H1 (cell line): Measurements from ENCODE around the gene KCNE4. TPM values are rescaled to one million over a fixed set of nuclear protein-coding genes. Genes with fewer than 3 reads are reported as not detected.

Experiments used
- EP300 ChIP-seq, 2 experiments: IDR thresholded peaks; 1 replicate in 1 of 2; 2 replicates in 1 of 2; pipeline ENCODE4 v1.6.1; 2011 to 2012; ENCODE audit warnings: low read depth in 2 of 2, low read length in 2 of 2, mild to moderate bottlenecking in 2 of 2, borderline replicate concordance in 1 of 2, inconsistent platforms in 1 of 2, moderate library complexity in 1 of 2
- GABPA ChIP-seq: IDR thresholded peaks from 2 replicates; pipeline ENCODE4 v1.6.1; 2011; ENCODE audit warnings: mild to moderate bottlenecking, low read length, moderate library complexity, borderline replicate concordance; ENCODE audit not compliant: insufficient read depth
- polyA plus RNA-seq, 7 experiments: library from polyadenylated mRNA; depleted of rRNA in 3 of 7; stranded (reverse) in 5 of 7; unstranded in 2 of 7; fragments of >200 nt in 5 of 7; fragments of 200-250 nt in 2 of 7; gene quantifications; 1 replicate in 5 of 7; 2 replicates in 1 of 7; 4 replicates in 1 of 7; pipeline versions ENCODE4 v1.2.1 to v1.2.3, GENCODE V29; 2011 to 2013; ENCODE audit warnings: missing spikeins in 2 of 7, mixed read lengths in 2 of 7
- total RNA-seq: library from RNA; stranded (reverse); fragmentation: NEBNext Ultra II Directional; extraction: Animal tissue kit (Norgen Biotek cat#: 25700); gene quantifications from 2 replicates; pipeline ENCODE4 v1.2.1, GENCODE V29; 2021
- TF ChIP-seq, protein P1 (sequence below): IDR thresholded peaks from 2 replicates; pipeline ENCODE4 v1.6.1; 2011; ENCODE audit warnings: low read depth, mild to moderate bottlenecking, low read length; ENCODE audit not compliant: insufficient read depth

Gene KCNE4
- total and polyA plus RNA-seq, 2 of the 8 experiments (the other 6 are each of a cell fraction or from before 2014, with no cell fraction given): 0.08 to 0.09 TPM

- no peak for TF ChIP-seq GABPA
- TF ChIP-seq, protein P1, sequence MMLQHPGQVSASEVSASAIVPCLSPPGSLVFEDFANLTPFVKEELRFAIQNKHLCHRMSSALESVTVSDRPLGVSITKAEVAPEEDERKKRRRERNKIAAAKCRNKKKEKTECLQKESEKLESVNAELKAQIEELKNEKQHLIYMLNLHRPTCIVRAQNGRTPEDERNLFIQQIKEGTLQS: no peak
- no peak for TF ChIP-seq EP300 (IDR thresholded peaks at IDR 0.05; ENCODE audit: borderline replicate concordance in 1 of 2, low read depth in 2 of 2, low read length in 2 of 2)
Measured at GRCh38 chr2:223100061-223100511, 48.1 kb downstream of the KCNE4 start (continued).
